Endothelial cell of hepatic sinusoid (primary cell): ENCODE measurements around the gene ADRB1.

Source experiments
- in situ Hi-C: cut with HindIII; loops from 2 replicates; pipeline ENCODE4 v1.10.0; 2017; ENCODE audit warnings: low sequenced_read_pairs

The ADRB1 gene

GRCh38 chr10:114025611-114026130, 18.0 kb upstream of the ADRB1 start:
- in situ Hi-C loops: no loop called here

GRCh38 chr10:114026189-114027040, 17.3 kb upstream of the ADRB1 start:
- in situ Hi-C loops: no loop called here

DNA sequence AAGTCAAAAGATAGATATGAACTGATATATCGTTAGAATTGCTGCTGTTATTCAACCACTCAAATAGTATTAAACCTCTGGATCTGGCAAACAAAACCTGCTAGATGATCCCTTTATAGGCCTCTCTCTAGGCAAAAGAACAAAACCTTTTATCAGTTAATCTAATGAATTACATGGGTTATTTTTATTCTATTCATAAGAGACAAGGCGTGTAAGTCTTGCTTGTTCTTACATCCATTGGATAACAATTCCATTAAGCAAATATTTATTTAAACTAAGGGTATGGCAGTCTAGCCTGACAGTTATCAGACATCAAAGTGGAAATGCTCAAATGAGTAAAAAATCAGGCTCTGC, 16.6 kb upstream of the ADRB1 start:
- in situ Hi-C loops: no loop called here

- in situ Hi-C loops: no loop called here
These were observed 15.7 kb upstream of the ADRB1 start for GRCh38 chr10:114027951-114028350.

DNA sequence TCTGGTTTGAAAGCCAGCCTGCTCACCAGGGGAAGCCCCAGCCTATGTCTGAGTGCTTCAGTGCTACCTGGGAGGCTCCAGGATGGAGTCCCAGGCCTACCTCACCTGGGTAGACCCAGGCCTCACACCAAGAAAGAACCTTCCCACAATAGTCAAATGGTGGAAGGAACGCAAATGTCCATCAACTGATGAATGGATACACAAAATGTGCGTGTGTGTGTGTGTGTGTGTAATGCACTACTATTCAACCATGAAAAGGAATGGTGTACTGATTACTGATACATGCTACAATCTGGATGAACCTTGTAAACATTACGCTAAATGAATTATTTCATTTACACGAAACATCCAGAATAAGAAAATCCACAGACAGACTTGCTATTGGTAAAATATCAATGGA, 15.2 kb upstream of the ADRB1 start:
- in situ Hi-C loops: no loop called here

DNA sequence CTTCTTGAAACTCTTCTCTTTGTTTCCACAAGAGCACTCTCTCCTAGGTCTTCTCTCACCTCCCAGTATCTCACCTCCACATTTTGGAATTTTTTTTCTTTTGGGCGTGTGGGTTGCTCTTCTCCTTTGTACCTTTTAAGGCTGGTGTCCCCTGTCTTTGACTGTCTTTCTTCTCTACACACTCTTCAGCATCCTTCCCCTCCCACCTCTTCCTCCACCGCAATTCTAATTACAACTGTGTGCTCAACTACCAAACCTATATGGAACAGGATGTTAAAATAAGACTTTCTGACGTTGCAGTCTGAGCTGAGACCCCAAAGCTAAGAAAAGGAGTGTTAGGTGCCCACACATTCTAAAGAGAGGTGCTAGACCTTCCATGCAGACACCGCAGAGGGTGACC, 14.0 kb upstream of the ADRB1 start:
- in situ Hi-C loops: no loop called here

DNA sequence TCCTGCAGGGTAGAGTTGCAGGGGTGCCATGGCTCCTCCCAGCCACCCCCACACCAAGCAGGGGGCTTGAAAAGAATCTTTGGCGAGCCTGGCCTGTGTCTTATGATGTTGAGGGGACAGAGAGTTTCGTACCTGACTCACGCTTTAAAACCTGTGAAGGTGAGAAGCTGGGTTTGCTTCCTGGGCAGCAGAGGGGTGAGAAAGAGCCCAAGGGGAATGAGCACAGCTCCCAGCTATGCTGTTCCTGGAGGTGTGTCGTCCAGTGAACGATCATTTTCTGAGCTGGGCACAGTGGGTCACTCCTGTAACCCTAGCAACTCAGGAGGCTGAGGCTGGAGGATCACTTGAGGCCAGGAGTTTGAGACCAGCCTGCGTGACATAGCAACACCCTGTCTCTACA, 13.5 kb upstream of the ADRB1 start:
- in situ Hi-C loops: no loop called here

- in situ Hi-C loops: no loop called here
These were observed 12.3 kb upstream of the ADRB1 start for GRCh38 chr10:114031073-114031972.

- in situ Hi-C loops: no loop called here
These were observed 10.1 kb upstream of the ADRB1 start for GRCh38 chr10:114033566-114033965.

- in situ Hi-C loops: no loop called here
These were observed 8.6 kb upstream of the ADRB1 start for GRCh38 chr10:114034923-114035645.

- in situ Hi-C loops: no loop called here
These were observed 7.9 kb upstream of the ADRB1 start for GRCh38 chr10:114035791-114036190.

- in situ Hi-C loops: no loop called here
These were observed 4.8 kb upstream of the ADRB1 start for GRCh38 chr10:114038819-114039218.

DNA sequence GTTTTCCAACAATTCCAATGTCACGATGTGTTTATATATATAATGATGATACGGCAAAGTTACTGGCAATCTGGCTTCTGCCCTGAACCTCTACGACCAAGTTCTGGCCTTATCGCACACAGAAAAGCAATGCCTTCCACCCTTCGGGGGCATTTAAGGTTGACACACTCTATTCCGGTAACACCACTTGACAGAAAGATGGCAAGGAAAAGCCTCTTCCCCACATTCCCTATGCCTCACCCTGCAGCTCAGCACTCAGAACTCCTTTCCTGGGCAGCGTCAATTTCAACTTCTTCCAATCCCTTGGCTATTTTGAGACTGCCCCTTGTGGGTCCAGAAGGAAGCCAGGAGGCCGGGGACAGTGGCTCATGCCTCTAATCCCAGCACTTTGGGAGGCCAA, 2.5 kb upstream of the ADRB1 start:
- in situ Hi-C loops: no loop called here

GRCh38 chr10:114042895-114043531, 653 bp upstream of the ADRB1 start:
- in situ Hi-C loops: no loop called here

- in situ Hi-C loops: no loop called here
These were observed 825 bp downstream of the ADRB1 start for GRCh38 chr10:114044247-114045135.

GRCh38 chr10:114045136-114046086, 1.7 kb downstream of the ADRB1 start:
- in situ Hi-C loops: no loop called here

- in situ Hi-C loops: no loop called here
These were observed 2.4 kb downstream of the ADRB1 start for GRCh38 chr10:114046087-114046458.

DNA sequence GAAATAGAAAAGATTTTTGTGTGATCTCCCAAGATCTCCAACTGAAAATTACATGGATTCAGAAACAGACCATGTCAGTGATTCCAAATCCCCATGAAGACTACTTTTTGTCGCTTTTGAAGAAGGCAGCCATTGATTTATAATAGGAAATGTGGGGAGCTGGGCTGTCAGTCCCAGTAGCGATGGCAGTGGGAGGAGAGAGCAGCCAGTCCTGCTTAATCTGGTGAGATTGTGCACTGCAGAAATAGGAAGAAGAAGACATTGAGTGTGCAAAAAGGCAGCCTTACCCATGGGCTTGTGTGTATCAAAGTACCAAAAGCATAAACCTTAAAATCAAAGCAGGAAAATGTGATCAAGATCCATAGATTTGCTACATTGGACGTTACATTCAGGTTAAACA, 4.8 kb downstream of the ADRB1 start:
- in situ Hi-C loops: no loop called here

GRCh38 chr10:114051714-114052113, 8.0 kb downstream of the ADRB1 start:
- in situ Hi-C loops: no loop called here
